ENCODE data around the gene NLRP11. TPM values are rescaled to one million over a fixed set of nuclear protein-coding genes. Genes with fewer than 3 reads are reported as not detected.

The NLRP11 gene
- total and polyA plus RNA-seq, 9 of the 15 experiments (the other 6 are each of a cell fraction or from before 2014, with no cell fraction given), result 0.07 to 0.29 (median 0.12) TPM; not detected in 1

- TF ChIP-seq SMAD4 (CRISPR knock-in tag; conservative IDR thresholded peaks at IDR 0.05), result no peak
- no peak for TF ChIP-seq SPI1 (IDR thresholded peaks at IDR 0.05; ENCODE audit: borderline replicate concordance, low read depth, low read length)
- TF ChIP-seq TRIM25 (IDR thresholded peaks at IDR 0.05; ENCODE audit: borderline replicate concordance), result no peak
- no peak for TF ChIP-seq ZNF354B (CRISPR knock-in tag; IDR thresholded peaks at IDR 0.05)
- no peak for TF ChIP-seq PHB (CRISPR knock-in tag; IDR thresholded peaks at IDR 0.05)
- TF ChIP-seq ZBTB34 (CRISPR knock-in tag; IDR thresholded peaks at IDR 0.05), result no peak
- TF ChIP-seq, protein P1, sequence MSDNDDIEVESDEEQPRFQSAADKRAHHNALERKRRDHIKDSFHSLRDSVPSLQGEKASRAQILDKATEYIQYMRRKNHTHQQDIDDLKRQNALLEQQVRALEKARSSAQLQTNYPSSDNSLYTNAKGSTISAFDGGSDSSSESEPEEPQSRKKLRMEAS (CRISPR knock-in tag; IDR thresholded peaks at IDR 0.05), result peak; percentile 41; the same call in 1 of the 2 replicates
- no peak for TF ChIP-seq ZNF561 (CRISPR knock-in tag; conservative IDR thresholded peaks at IDR 0.05)
- no peak for TF ChIP-seq CSDE1 (IDR thresholded peaks at IDR 0.05)
- TF ChIP-seq CBX1 (IDR thresholded peaks at IDR 0.05; ENCODE audit: low read depth), result no peak
- TF ChIP-seq ZC3H11A (IDR thresholded peaks at IDR 0.05; ENCODE audit: low read depth, low read length), result no peak
- no peak for TF ChIP-seq ZNF583 (CRISPR knock-in tag; IDR thresholded peaks at IDR 0.05)
- TF ChIP-seq POLR3G (IDR thresholded peaks at IDR 0.05; ENCODE audit: extremely low read depth, insufficient read length, insufficient replicate concordance), result no peak
- no peak for TF ChIP-seq EGR1 (conservative IDR thresholded peaks at IDR 0.05)
- TF ChIP-seq NR3C1 (CRISPR knock-in tag; IDR thresholded peaks at IDR 0.05), result no peak
- no peak for TF ChIP-seq ELK1 (CRISPR knock-in tag; IDR thresholded peaks at IDR 0.05)
- no peak for TF ChIP-seq KLF10 (CRISPR knock-in tag; IDR thresholded peaks at IDR 0.05)
- TF ChIP-seq, protein P2, sequence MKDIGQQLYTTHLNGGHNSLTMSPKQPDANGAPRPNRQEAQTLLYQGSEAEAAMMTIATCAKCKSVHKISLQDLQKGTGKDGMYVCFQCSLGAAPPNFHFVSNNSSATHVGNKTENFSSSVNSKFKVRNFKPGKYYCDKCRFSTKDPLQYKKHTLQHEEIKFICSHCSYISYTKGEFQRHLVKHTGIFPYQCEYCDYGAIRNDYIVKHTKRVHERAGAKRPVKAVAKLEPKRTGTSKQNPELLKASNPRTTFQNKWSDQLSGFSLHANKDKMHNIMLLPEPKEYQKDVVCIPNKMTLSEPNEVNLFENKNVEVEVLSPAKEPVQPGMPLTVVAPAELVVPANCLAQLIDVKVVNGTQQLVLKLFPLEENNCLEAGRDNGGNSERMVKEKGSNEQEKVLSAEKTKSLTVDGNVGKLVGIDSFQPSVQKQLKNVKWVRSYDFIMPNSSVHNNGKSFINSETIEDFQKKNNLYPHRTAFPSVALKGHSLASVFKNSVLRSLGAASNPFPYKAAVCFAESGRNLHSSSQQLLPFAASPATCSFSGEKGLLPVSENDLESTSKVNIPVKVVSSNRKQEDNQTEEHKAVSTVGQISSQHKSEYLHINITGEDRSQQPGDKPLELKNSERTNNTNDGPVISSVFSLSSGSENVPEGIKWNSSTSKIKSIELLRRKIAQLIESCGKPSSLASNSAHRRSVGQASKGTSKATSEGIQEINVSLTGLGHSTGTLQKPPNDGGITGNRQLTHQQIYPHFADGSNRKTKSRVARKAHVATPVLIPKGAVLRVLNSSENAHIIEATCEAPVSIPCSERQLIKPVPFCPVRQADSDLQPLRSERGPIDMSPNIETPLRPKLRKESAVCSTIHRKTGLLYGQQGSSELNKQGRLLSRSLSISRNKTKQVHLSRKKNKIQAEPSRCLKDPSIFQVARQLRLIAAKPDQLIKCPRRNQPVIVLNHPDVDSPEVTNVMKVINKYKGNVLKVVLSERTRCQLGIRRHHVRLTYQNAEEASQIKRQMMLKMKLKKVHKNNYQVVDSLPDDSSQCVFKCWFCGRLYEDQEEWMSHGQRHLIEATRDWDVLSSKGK (CRISPR knock-in tag; IDR thresholded peaks at IDR 0.05), result no peak
- TF ChIP-seq SRSF9 (IDR thresholded peaks at IDR 0.05; ENCODE audit: borderline replicate concordance, low read depth, low read length), result no peak
- no peak for TF ChIP-seq TARDBP (IDR thresholded peaks at IDR 0.05)
Observed at GRCh38 chr19:55809381-55810058, 22.3 kb downstream of the NLRP11 start (continued).
